IMR-90 (cell line): ENCODE results near the gene PIH1D1. TPM values are rescaled to one million over a fixed set of nuclear protein-coding genes. Genes with fewer than 3 reads are reported as not detected.
A peak's percentile ranks its signal among the peaks of the same experiment; 100 is the strongest.

ENCODE experiments used
- ATAC-seq: fragments of 200-7000 bp; cut with Tn5 transposase; 2 replicates; pipeline ENCODE4 v1.9.1; 2020; ENCODE audit warnings: low read depth, mild to moderate bottlenecking, moderate library complexity
- BruUV-seq: library from RNA; stranded (reverse); fragments of 400-500 nt; replicated peaks from 2 replicates; lab custom pipeline; 2021; lab: Mats Ljungman, UMichigan
- CTCF ChIA-PET: fragments of 300-600 bp; formaldehyde crosslinking; extraction: SDS; loops from one replicate; lab custom pipeline; 2021; ENCODE audit warnings: antibody characterized with exemption; lab: Yijun Ruan, JAX
- POLR2A ChIA-PET: fragments of 300-600 bp; sonication (Branson Sonifier 250); formaldehyde crosslinking; loops from one replicate; lab custom pipeline; 2022; ENCODE audit warnings: antibody characterized with exemption; ENCODE audit not compliant: unreplicated experiment; lab: Charles Lee
- DNase-seq: peaks from one replicate; pipeline ENCODE4 v3.0.0; 2013
- H2AFZ ChIP-seq: replicated peaks from 2 replicates; pipeline ENCODE3; 2013; ENCODE audit warnings: low read length, mild to moderate bottlenecking; ENCODE audit not compliant: poor library complexity
- H2AK5ac ChIP-seq: 2 replicates; pipeline ENCODE4 v1.6.1; 2013; ENCODE audit warnings: low read depth, low read length, inconsistent platforms
- H2AK9ac ChIP-seq: replicated peaks from 2 replicates; pipeline ENCODE3; 2013; ENCODE audit warnings: mild to moderate bottlenecking, low read depth, low read length, moderate library complexity; ENCODE audit not compliant: poor library complexity
- H2BK120ac ChIP-seq: 2 replicates; pipeline ENCODE4 v1.6.1; 2013; ENCODE audit warnings: low read depth, low read length, inconsistent platforms
- H2BK15ac ChIP-seq: 3 replicates; pipeline ENCODE4 v1.6.1; 2013; ENCODE audit warnings: low read depth, low read length, inconsistent platforms
- H2BK20ac ChIP-seq: 2 replicates; pipeline ENCODE4 v1.6.1; 2013; ENCODE audit warnings: low read depth, mild to moderate bottlenecking, inconsistent platforms, low read length, moderate library complexity
- H2BK5ac ChIP-seq: 2 replicates; pipeline ENCODE4 v1.6.1; 2013; ENCODE audit warnings: mild to moderate bottlenecking, low read depth, low read length, inconsistent platforms; ENCODE audit not compliant: poor library complexity, severe bottlenecking
- H3K14ac ChIP-seq: replicated peaks from 2 replicates; pipeline ENCODE4 v1.6.1; 2013; ENCODE audit warnings: low read depth, low read length, inconsistent platforms
- H3K18ac ChIP-seq: 2 replicates; pipeline ENCODE4 v1.6.1; 2013; ENCODE audit warnings: low read depth, low read length, control low read depth
- H3K23ac ChIP-seq: 2 replicates; pipeline ENCODE4 v1.6.1; 2013; ENCODE audit warnings: low read depth, low read length, inconsistent platforms
- H3K27ac ChIP-seq: 2 replicates; pipeline ENCODE4 v1.5.1; 2013; ENCODE audit warnings: mild to moderate bottlenecking, control low read depth, low read length; ENCODE audit not compliant: insufficient read depth
- H3K27me3 ChIP-seq: 2 replicates; pipeline ENCODE4 v1.6.1; 2013; ENCODE audit warnings: low read length; ENCODE audit not compliant: control insufficient read depth, insufficient read depth
- H3K36me3 ChIP-seq: 2 replicates; pipeline ENCODE4 v1.6.1; 2013; ENCODE audit warnings: low read length, mixed read lengths; ENCODE audit not compliant: control insufficient read depth, insufficient read depth
- H3K4ac ChIP-seq: 2 replicates; pipeline ENCODE4 v1.6.1; 2013; ENCODE audit warnings: low read depth, low read length, inconsistent platforms
- H3K4me1 ChIP-seq: 2 replicates; pipeline ENCODE4 v1.6.1; 2013; ENCODE audit warnings: low read length, mixed read lengths; ENCODE audit not compliant: control insufficient read depth, insufficient read depth
- H3K4me2 ChIP-seq: 2 replicates; pipeline ENCODE4 v1.6.1; 2013; ENCODE audit warnings: low read depth, mild to moderate bottlenecking, control low read depth, low read length, moderate library complexity
- H3K4me3 ChIP-seq: 2 replicates; pipeline ENCODE4 v1.5.1; 2013; ENCODE audit warnings: low read depth, mild to moderate bottlenecking, control low read depth, low read length, moderate library complexity; ENCODE audit not compliant: insufficient read depth
- H3K56ac ChIP-seq: 2 replicates; pipeline ENCODE4 v1.6.1; 2013; ENCODE audit warnings: low read length, inconsistent platforms; ENCODE audit not compliant: insufficient read depth; ENCODE audit errors: extremely low read depth
- H3K79me1 ChIP-seq, 2 experiments: 2 replicates each; pipeline ENCODE4 v1.6.1; 2013; ENCODE audit warnings: low read length in 2 of 2, inconsistent platforms in 1 of 2, low read depth in 1 of 2
- H3K9ac ChIP-seq: 2 replicates; pipeline ENCODE4 v1.6.1; 2013; ENCODE audit warnings: low read depth, low read length, control low read depth
- H3K9me1 ChIP-seq: 2 replicates; pipeline ENCODE4 v1.6.1; 2013; ENCODE audit warnings: low read length, inconsistent platforms; ENCODE audit not compliant: insufficient read depth
- H3K9me3 ChIP-seq: 2 replicates; pipeline ENCODE4 v1.6.1; 2013; ENCODE audit warnings: low read length; ENCODE audit not compliant: control insufficient read depth, insufficient read depth
- H4K20me1 ChIP-seq: 2 replicates; pipeline ENCODE4 v1.6.1; 2013; ENCODE audit warnings: low read length, inconsistent platforms; ENCODE audit not compliant: insufficient read depth
- H4K5ac ChIP-seq: 2 replicates; pipeline ENCODE4 v1.6.1; 2013; ENCODE audit warnings: mild to moderate bottlenecking, low read depth, low read length, control low read depth
- H4K8ac ChIP-seq, 2 experiments: 2 replicates each; pipeline ENCODE4 v1.6.1; 2013; ENCODE audit warnings: low read depth in 2 of 2, low read length in 2 of 2, control low read depth in 1 of 2, inconsistent platforms in 1 of 2
- H4K91ac ChIP-seq: 2 replicates; pipeline ENCODE4 v1.6.1; 2013; ENCODE audit warnings: low read depth, low read length, inconsistent platforms; ENCODE audit not compliant: insufficient read depth
- CEBPB ChIP-seq: IDR thresholded peaks from 2 replicates; pipeline ENCODE4 v1.6.1; 2012; ENCODE audit warnings: low read depth, low read length, improper control_type of control experiment
- NFE2L2 ChIP-seq: fragments of 150-350 bp; IDR thresholded peaks from 2 replicates; pipeline ENCODE4 v1.6.1; 2016; ENCODE audit warnings: low read depth, mild to moderate bottlenecking, low read length
- RAD21 ChIP-seq: IDR thresholded peaks from 2 replicates; pipeline ENCODE4 v1.6.1; 2012; ENCODE audit warnings: low read length, improper control_type of control experiment
- RCOR1 ChIP-seq: IDR thresholded peaks from 2 replicates; pipeline ENCODE4 v1.6.1; 2012; ENCODE audit warnings: mild to moderate bottlenecking, low read length, improper control_type of control experiment; ENCODE audit not compliant: insufficient replicate concordance
- USF2 ChIP-seq: fragments of 150-350 bp; IDR thresholded peaks from 2 replicates; pipeline ENCODE4 v1.6.1; 2017; ENCODE audit warnings: mild to moderate bottlenecking, antibody characterized with exemption, low read length, low read depth
- WGBS, 2 experiments: methylation state at CpG; one replicate each; pipeline versions ENCODE4 v1.1.5 to v1.1.7; 2013; ENCODE audit warnings: missing lambda C conversion rate in 2 of 2; ENCODE audit not compliant: insufficient read length in 1 of 2; ENCODE audit errors: extremely low coverage in 2 of 2; 5-methylcytosine and 5-hydroxymethylcytosine counted together
- dilution Hi-C: fragments of 300-500 bp; cut with HindIII; formaldehyde crosslinking; loops from one replicate; pipeline ENCODE4 v1.14.3; 2018; ENCODE audit warnings: low sequenced_read_pairs; ENCODE audit not compliant: unreplicated experiment
- in situ Hi-C: fragments of 300-500 bp; cut with MboI; formaldehyde crosslinking; loops from 3 replicates; pipeline ENCODE4 v1.14.3; 2019; ENCODE audit warnings: low sequenced_read_pairs, inconsistent platforms, mixed read lengths
- intact Hi-C: fragments of 100-400 bp; cut with micrococcal nuclease; formaldehyde crosslinking; loops from 2 replicates; pipeline ENCODE4 v1.10.0; 2022
- polyA plus RNA-seq, 3 experiments: library from polyadenylated mRNA; depleted of rRNA; stranded (reverse); fragments of >200 nt; gene quantifications; 2 replicates each; pipeline ENCODE4 v1.2.3, GENCODE V29; 2012; ENCODE audit warnings: low replicate concordance in 1 of 3
- total RNA-seq: library from RNA; depleted of rRNA; stranded (reverse); fragments of >200 nt; gene quantifications from 2 replicates; pipeline ENCODE4 v1.2.3, GENCODE V29; 2012

The PIH1D1 gene
- total and polyA plus RNA-seq, 2 of the 4 experiments (the other 2 are of a cell fraction), result 77.9 to 122 TPM

- WGBS, 2 experiments, result no CpG with 5 or more reads among the region's 5 CpGs
- H2BK15ac ChIP-seq, result no peak overlapping the region
- ChIA-PET CTCF (no interaction called here), POLR2A (no interaction called here)
- ATAC-seq (no peak), DNase-seq (no peak)
- in situ Hi-C loops, result no loop called here
- H4K91ac ChIP-seq, result no peak overlapping the region
- H3K18ac ChIP-seq, result no peak overlapping the region
- no TSS peak for BruUV-seq
- H3K27ac ChIP-seq, result no peak overlapping the region; the same call in 1 of the 2 replicates
- H4K8ac ChIP-seq, result no peak overlapping the region
- H2AK9ac ChIP-seq, result peak overlapping the region; percentile 65
- H3K27me3 ChIP-seq, result no peaks in the 10 kb centered on the region
- no peaks in the 10 kb centered on the region for H3K9me3 ChIP-seq
- no peak overlapping the region for H3K23ac ChIP-seq
- no peak overlapping the region for H2AFZ ChIP-seq
- H4K20me1 ChIP-seq, result peaks cover 3% of the 10 kb centered on the region; the same call in 1 of the 2 replicates
- H2BK5ac ChIP-seq, result no peak overlapping the region
- no peak overlapping the region for H3K4ac ChIP-seq
- no peak overlapping the region for H4K5ac ChIP-seq
- H3K4me2 ChIP-seq, result no peak overlapping the region
- no peak overlapping the region for H2BK20ac ChIP-seq
- peaks cover 10 to 29% of the 10 kb centered on the region in 2 experiments; a peak in 3 of 4 replicates for H3K79me1 ChIP-seq
- H2BK120ac ChIP-seq, result no peak overlapping the region
- no peaks in the 10 kb centered on the region for H3K4me1 ChIP-seq
- TF ChIP-seq RAD21 (no peak), RCOR1 (no peak), NFE2L2 (peak; percentile 77), CEBPB (no peak), USF2 (no peak)
- H3K9ac ChIP-seq, result no peak overlapping the region
- peaks cover 3% of the 10 kb centered on the region for H3K36me3 ChIP-seq
- intact Hi-C loops, result no loop called here
- no peak overlapping the region for H3K4me3 ChIP-seq
- 0 out of 2 replicates have a peak, but pooled peaks cover 5% of the 10 kb centered on the region for H3K9me1 ChIP-seq
- no peak overlapping the region for H2AK5ac ChIP-seq
- no peak overlapping the region for H3K14ac ChIP-seq
- dilution Hi-C loops, result no loop called here
- no peak overlapping the region for H3K56ac ChIP-seq
These were observed 4.7 kb upstream of the PIH1D1 start for GRCh38 chr19:49456326-49456725.
